HEK293T (cell line): ENCODE measurements around the gene MFSD2B.
"Not testable (repeated sequence)": the region's sequence is repeated elsewhere in the genome, so short reads cannot be mapped to it uniquely, and the experiment has no call there.

ENCODE experiments used
- CTCF ChIA-PET: fragments of 350-600 bp; formaldehyde crosslinking; extraction: SDS; loops from one replicate; lab custom pipeline; 2021; ENCODE audit warnings: antibody characterized with exemption, inconsistent platforms; lab: Yijun Ruan, JAX
- POLR2A ChIA-PET: fragments of 350-600 bp; formaldehyde crosslinking; extraction: SDS; loops from one replicate; lab custom pipeline; 2020; ENCODE audit warnings: antibody characterized with exemption, inconsistent platforms; lab: Yijun Ruan, JAX
- DNase-seq: peaks from one replicate; pipeline ENCODE4 v3.0.0; 2012; ENCODE audit warnings: mixed read lengths; ENCODE audit errors: extremely low spot score
- ARNT ChIP-seq: fragments of 450-650 bp; IDR thresholded peaks from 2 replicates; pipeline ENCODE4 v1.6.1; 2017; ENCODE audit warnings: mild to moderate bottlenecking
- BHLHE40 ChIP-seq: fragments of 450-650 bp; IDR thresholded peaks from 2 replicates; pipeline ENCODE4 v1.6.1; 2016; ENCODE audit warnings: mild to moderate bottlenecking, moderate library complexity, borderline replicate concordance
- CTBP1 ChIP-seq: fragments of 450-650 bp; IDR thresholded peaks from 2 replicates; pipeline ENCODE4 v1.6.1; 2016; ENCODE audit warnings: borderline replicate concordance
- ELF4 ChIP-seq: fragments of 450-650 bp; IDR thresholded peaks from 2 replicates; pipeline ENCODE4 v1.6.1; 2017; ENCODE audit warnings: antibody characterized with exemption
- FOXA1 ChIP-seq: fragments of 450-650 bp; IDR thresholded peaks from 2 replicates; pipeline ENCODE4 v1.6.1; 2016; ENCODE audit warnings: mild to moderate bottlenecking
- FOXK2 ChIP-seq: fragments of 450-650 bp; IDR thresholded peaks from 2 replicates; pipeline ENCODE4 v1.6.1; 2016; ENCODE audit warnings: mild to moderate bottlenecking
- FOXM1 ChIP-seq: fragments of 450-650 bp; IDR thresholded peaks from 2 replicates; pipeline ENCODE4 v1.6.1; 2017; ENCODE audit warnings: mild to moderate bottlenecking, borderline replicate concordance
- HDGF ChIP-seq: fragments of 450-650 bp; IDR thresholded peaks from 2 replicates; pipeline ENCODE4 v1.6.1; 2017; ENCODE audit warnings: antibody characterized with exemption, borderline replicate concordance
- L3MBTL2 ChIP-seq: fragments of 450-650 bp; conservative IDR thresholded peaks from 2 replicates; pipeline ENCODE4 v1.6.1; 2016; ENCODE audit warnings: mild to moderate bottlenecking
- LEF1 ChIP-seq: fragments of 450-650 bp; IDR thresholded peaks from 2 replicates; pipeline ENCODE4 v1.6.1; 2017; ENCODE audit warnings: mild to moderate bottlenecking, borderline replicate concordance
- NFRKB ChIP-seq: fragments of 450-650 bp; IDR thresholded peaks from 2 replicates; pipeline ENCODE4 v1.6.1; 2016; ENCODE audit warnings: mild to moderate bottlenecking, moderate library complexity
- PKNOX1 ChIP-seq: fragments of 450-650 bp; IDR thresholded peaks from 2 replicates; pipeline ENCODE4 v1.6.1; 2016
- SP1 ChIP-seq: fragments of 450-650 bp; IDR thresholded peaks from 2 replicates; pipeline ENCODE4 v1.6.1; 2017
- SUZ12 ChIP-seq: fragments of 450-650 bp; IDR thresholded peaks from 2 replicates; pipeline ENCODE4 v1.6.1; 2016; ENCODE audit warnings: mild to moderate bottlenecking
- TARDBP ChIP-seq: fragments of 450-650 bp; IDR thresholded peaks from 2 replicates; pipeline ENCODE4 v1.6.1; 2016
- ZNF384 ChIP-seq: fragments of 450-650 bp; IDR thresholded peaks from 2 replicates; pipeline ENCODE4 v1.6.1; 2016

Gene MFSD2B

DNA sequence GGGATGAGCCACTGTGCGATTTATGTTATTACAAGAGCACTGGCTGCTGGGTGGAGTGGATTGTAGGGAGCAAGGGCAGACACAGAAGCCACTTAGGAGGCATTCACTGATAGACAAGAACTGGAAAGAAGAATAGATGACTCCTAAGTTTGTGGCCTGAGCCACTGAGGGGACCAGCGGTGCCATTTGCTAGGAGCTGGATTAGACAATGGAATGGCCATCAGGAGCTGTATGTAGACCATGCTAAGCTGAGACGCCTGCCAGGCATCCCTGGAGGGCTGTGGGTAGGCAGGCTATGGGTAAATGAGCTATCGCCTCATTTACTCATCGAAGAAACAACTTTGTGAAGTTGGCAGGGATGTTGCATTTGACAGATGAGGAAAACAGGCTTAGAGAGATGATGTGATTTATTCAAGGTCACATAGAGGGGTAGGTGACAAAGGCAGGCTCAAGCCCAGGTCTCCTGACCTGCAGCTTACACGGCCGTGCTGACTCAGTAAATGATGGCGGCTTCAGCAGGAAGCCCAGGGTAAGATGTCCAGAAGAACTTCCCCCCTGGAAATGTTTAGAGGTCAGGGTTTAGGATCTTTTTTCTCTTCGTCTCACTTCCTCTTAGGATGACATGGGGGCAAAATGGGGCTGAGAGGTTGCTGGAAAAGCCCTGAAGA is 2.8 kb downstream of the MFSD2B start:
- DNase-seq: no peak
- CTCF ChIA-PET: no interaction called here

DNA sequence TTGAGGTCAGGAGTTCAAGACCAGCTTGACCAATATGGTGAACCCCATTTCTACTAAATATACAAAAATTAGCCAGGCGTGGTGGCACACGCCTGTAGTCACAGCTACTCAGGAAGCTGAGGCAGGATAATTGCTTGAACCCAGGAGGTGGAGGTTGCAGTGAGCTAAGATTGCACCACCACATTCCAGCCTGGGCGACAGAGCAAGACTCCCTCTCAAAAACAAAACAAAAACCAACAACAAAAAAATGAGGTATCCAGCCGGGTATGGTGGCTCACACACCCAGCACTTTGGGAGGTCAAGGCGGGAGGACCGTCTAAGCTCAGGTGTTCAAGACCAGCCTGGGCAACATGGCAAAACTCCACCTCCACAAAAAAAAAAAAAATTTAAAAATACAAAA is 5.0 kb downstream of the MFSD2B start:
- POLR2A ChIA-PET, DNase-seq, CTCF ChIA-PET: not testable (repeated sequence)

More for the DNA sequence above, 2.8 kb downstream of the MFSD2B start:
- TF ChIP-seq PKNOX1 (no peak), FOXM1 (no peak), SP1 (no peak)
- POLR2A ChIA-PET: no interaction called here

DNA sequence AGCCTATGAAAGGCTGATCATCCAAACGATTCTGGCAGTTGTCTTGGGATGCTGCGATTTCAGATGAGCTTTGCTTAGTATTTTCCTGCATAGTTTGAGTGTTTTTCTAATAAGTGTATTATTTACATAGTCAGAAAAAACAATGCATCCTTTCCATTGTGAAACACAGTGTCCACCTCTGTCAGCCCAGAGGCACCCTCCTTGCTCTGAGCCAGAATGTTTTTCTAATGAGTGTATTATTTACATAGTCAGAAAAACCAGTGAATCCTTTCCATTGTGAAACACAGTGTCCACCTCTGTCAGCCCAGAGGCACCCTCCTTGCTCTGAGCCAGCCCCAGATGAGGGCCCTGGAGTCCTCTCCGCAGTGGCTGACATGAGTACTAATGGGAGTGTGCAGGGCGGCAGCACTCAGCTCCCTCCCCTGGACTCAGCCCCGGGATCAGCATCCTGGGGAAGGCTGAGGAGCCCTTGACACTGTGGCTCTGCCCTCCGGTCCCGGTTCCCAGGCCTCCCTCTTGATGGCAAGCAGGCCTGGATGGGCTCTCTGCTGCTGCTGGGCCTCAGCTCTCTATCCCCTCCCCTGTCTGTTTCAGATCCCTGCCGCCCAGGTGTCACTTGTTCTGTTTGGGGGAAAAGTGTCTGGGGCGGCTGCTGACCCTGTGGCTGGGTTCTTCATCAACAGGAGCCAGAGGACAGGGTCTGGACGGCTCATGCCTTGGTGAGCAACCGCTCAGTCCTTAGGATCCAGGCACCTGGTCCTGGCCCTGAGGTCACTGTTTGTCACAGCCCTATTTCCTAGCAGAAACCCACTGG is 5.9 kb downstream of the MFSD2B start:
- no peak for DNase-seq
- ChIA-PET POLR2A (no interaction called here), CTCF (no interaction called here)
- TF ChIP-seq HDGF: no peak
- no peak for TF ChIP-seq CTBP1
- no peak for TF ChIP-seq PKNOX1
- TF ChIP-seq FOXM1: no peak
- TF ChIP-seq SUZ12: no peak
- TF ChIP-seq ARNT: no peak
- no peak for TF ChIP-seq SP1
- TF ChIP-seq ELF4: no peak
- TF ChIP-seq NFRKB: no peak
- TF ChIP-seq TARDBP: no peak
- no peak for TF ChIP-seq BHLHE40
- no peak for TF ChIP-seq ZNF384
- no peak for TF ChIP-seq LEF1
- no peak for TF ChIP-seq FOXA1
- no peak for TF ChIP-seq L3MBTL2
- no peak for TF ChIP-seq FOXK2

DNA sequence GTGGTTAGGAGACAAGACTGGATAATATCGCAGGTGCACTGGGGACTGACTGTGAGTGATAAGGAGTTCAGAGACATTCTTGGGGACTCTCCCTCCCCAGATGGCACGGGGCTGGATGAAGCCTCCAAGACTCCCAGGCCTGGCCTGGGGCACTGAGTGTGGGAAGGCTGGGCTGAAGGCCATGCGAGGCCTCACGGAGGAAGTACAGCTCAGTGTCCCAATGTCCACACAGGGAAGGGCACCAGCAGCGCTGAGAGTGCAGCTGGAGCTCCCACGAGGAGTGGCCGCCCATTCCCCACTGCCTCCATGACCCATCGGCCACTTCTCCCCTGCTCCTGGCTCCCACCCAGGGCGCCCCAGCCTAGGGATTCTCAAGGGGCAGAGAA is 6.5 kb downstream of the MFSD2B start:
- TF ChIP-seq FOXA1 (no peak), ZNF384 (no peak), CTBP1 (no peak), PKNOX1 (no peak), HDGF (no peak), LEF1 (no peak)
- CTCF ChIA-PET: no interaction called here

GRCh38 chr2:24016853-24017703 is 7.2 kb downstream of the MFSD2B start:
- TF ChIP-seq ZNF384 (no peak), FOXM1 (no peak), TARDBP (no peak), CTBP1 (no peak), LEF1 (no peak), SUZ12 (no peak), FOXK2 (no peak), SP1 (no peak), NFRKB (no peak), HDGF (no peak), L3MBTL2 (no peak), PKNOX1 (no peak), ARNT (no peak), FOXA1 (no peak), ELF4 (no peak)
- ChIA-PET CTCF (no interaction called here), POLR2A (no interaction called here)
- DNase-seq: no peak

More for the DNA sequence above, 6.5 kb downstream of the MFSD2B start:
- POLR2A ChIA-PET: no interaction called here
- no peak for DNase-seq
